NCI-H510A treated with DMSO at 0.1 percent for 48 hours (cell line): Measurements from ENCODE around the gene SFPQ.
"Not testable (repeated sequence)": the region's sequence is repeated elsewhere in the genome, so short reads cannot be mapped to it uniquely, and the experiment has no call there.

Source experiments
- DNase-seq: peaks from one replicate; lab custom pipeline; 2025; lab: John Stamatoyannopoulos, UW

SFPQ gene

GRCh38 chr1:35142294-35142693 lies 50.7 kb downstream of the SFPQ start:
- not testable (repeated sequence) for DNase-seq

- not testable (repeated sequence) for DNase-seq
These were observed 55.4 kb downstream of the SFPQ start for GRCh38 chr1:35137590-35137989.

- DNase-seq = no peak
These were observed 56.2 kb downstream of the SFPQ start for GRCh38 chr1:35136780-35137179.
